ENCODE results near the gene AIPL1.
"Not testable (repeated sequence)": the region's sequence is repeated elsewhere in the genome, so short reads cannot be mapped to it uniquely, and the experiment has no call there.

Gene AIPL1, protein sequence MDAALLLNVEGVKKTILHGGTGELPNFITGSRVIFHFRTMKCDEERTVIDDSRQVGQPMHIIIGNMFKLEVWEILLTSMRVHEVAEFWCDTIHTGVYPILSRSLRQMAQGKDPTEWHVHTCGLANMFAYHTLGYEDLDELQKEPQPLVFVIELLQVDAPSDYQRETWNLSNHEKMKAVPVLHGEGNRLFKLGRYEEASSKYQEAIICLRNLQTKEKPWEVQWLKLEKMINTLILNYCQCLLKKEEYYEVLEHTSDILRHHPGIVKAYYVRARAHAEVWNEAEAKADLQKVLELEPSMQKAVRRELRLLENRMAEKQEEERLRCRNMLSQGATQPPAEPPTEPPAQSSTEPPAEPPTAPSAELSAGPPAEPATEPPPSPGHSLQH

DNA sequence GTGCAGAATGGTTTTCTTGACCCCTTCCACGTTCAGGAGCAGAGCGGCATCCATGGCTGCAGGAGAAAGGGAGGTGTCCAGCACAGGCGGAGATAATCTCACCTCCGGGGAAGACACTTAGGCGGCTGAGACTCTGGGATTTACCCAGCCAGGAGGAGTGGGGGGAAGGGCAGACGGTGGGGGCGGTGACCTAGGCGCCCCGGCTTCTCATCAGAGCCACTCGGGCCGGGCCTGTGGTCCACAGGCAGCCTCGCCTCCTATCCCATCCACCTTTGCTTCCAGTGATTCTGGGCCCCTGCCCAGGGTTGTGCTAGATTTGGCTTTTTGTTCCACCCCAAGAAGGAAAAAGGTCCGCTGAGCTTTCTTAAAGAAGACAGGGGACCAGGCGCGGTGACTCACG, at the start of gene AIPL1:
TSS of gene AIPL1 (minus strand) at position 71 of the 400 bp plus-strand sequence. CDS start at position 54, 17 bp downstream.
- in situ Hi-C loops (cut with HindIII; ENCODE audit: low sequenced_read_pairs) = no loop called here

DNA sequence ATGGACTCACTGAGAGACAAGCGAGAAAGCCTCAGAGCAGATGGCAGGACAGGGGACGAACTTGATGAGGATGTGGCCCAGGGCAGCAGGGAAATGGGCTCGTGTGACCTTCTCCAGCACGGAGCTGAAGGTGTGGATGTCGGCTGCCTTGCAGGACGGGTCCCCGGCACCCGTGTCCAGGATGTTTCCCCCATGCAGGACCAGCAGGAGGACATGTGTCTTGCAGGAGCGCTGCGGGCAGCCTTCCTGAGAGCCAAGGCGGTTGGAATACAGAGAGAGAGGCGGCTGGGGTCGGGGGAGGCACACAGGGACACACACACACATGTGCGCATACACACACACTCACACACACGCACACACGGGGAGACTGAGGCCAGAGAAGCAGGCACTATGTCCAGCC, 48.6 kb upstream of the AIPL1 start:
- in situ Hi-C loops (cut with HindIII; ENCODE audit: low sequenced_read_pairs) = no loop called here

DNA sequence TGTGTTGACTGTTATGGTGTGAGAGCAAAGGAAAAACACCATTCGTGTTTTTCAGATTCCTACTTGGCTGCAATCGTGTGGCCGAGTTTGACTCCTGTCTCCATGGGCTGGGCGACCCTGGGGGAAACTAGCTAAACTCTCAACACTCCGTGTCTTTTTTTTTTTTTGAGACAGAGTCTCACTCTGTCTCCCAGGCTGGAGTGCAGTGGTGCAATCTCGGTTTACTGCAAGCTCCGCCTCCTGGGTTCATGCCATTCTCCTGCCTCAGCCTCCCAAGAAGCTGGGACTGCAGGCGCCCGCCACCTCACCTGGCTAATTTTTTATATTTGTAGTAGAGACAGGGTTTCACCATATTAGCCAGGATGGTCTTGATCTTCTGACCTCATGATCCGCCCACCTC, 47.9 kb upstream of the AIPL1 start:
- in situ Hi-C loops (cut with HindIII; ENCODE audit: low sequenced_read_pairs) = not testable (repeated sequence)

DNA sequence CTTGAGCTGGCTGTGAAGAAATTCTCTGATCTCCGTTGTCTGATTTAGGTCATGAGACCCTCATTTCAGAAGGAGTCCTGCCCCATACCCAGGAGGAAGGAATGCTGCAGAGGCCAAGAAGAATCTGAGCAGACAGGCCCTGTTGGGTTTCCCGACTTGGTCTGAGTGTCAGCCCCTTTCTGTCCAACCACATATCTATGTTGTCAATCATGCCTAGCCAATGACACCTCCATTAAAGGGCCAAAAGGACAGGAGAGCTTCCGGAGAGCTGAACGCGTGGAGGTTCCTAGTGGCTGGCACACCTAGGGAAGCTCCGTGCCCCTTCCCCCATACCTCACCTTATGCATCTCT, 47.2 kb upstream of the AIPL1 start:
- in situ Hi-C loops (cut with HindIII; ENCODE audit: low sequenced_read_pairs) = no loop called here

DNA sequence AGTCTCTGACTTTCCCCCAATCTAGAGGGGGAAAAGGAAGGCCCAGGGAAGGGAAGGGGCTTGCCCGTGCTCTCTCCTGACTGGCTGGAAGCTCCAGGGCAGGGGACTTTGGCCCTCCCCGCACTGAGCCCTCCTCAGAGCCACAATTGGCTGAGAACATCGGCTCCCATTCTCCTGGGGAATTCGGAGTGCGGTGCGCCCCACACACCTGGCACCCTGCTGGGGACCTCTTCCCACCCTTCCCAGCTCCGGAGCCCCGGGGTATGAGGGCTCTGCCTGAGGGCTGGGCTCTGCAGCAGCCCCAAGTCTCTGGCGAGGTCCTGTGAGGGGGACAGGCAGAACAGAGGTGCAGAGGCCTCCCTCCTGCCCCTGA, 45.4 kb upstream of the AIPL1 start:
- in situ Hi-C loops (cut with HindIII; ENCODE audit: low sequenced_read_pairs) = no loop called here

DNA sequence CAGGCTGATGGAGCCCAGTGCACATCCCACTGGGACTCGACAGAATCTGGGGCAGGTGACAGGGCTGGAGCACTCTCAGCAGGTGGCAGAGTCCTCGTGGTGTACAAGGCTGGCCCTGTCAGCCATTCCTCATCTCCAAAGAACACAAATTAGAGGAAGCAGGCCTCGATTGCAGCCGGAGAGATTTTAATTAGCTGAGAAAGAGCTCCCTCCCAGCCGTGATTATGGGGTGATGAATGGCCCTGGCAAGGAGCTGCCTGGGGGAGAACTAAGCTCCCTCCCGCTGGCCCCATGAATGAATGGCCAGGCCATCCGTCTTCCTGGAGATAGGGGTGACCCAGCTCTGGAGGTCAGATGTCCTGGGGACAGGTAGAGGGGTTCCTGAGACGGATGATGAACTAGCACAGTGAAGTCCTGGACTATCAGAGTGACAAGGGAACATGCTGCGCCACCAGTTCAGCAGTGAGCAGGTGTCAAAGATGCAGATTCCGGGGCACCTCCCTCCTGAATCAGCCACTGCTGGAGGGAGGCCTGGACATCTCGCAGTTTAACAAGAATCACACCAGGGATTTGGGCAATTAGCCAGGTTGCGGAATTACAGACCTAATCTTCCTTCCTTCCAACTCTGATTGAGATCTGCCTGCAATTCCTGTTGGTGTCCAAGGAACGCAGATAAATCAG, 44.8 kb upstream of the AIPL1 start:
- in situ Hi-C loops (cut with HindIII; ENCODE audit: low sequenced_read_pairs) = no loop called here

DNA sequence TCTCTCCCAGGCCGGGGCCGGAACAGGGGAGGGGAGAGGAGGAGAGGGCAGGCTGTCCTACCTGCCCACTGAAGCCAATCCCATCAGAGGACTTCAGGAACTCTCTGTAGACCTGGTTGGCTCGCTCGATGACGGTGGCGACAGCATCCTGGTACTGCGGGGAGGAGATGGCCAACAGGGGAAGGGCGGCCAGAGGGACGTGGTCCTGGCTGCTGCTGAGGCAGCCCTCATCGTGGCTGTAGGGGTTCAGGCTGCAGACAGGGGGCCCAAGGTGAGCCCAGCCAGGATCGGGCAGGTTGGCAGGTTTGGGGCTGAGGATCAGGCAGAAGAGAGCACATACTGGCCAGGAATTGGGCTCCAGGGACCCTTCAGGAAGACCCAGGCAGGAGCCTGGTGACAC, 43.6 kb upstream of the AIPL1 start:
- in situ Hi-C loops (cut with HindIII; ENCODE audit: low sequenced_read_pairs) = no loop called here

DNA sequence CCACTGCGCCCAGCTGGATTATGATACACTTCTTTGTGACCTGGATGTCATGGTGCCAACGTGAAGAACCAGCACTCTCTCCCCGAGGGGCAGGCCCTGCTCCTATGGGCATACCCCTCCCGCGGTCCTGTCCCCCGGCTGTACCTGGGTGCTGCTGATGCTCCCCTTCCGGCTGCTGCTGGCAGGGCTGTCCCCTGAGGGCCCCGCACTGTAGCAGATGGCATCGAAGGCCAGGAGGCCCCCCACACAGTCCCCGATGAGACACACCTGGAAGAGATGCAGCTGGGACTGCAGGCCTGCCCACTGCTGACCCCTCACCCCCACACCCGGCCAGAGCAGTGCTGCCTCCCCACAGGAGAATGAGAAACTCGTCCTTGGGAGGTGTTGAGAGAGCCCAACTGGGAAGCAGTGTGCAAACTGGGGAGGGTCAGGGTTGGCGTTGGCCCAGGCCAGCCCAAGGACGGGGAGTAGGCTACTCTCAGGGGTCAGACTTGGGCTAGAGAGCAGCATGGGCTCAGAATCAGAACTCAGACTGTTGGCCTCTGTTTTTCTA, 43.0 kb upstream of the AIPL1 start:
- in situ Hi-C loops (cut with HindIII; ENCODE audit: low sequenced_read_pairs) = no loop called here

DNA sequence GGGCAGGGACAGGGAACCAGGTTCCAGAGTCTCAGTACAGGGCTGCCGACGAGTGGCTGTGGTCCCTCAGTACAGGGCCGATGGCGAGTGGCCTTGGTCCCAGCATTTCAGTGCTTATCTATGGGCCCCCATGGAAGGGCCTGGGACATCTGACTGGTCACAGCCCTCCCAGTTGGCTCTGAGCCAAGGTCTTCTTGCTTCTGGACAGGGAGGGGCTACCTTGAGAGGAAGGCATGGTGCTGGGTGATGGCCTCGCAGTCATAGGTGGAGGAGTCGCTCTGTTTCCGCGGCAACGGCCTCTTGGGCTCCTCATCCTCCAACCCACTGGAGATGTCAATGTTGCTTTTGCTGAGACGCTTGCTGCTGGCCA, 41.9 kb upstream of the AIPL1 start:
- in situ Hi-C loops (cut with HindIII; ENCODE audit: low sequenced_read_pairs) = no loop called here

DNA sequence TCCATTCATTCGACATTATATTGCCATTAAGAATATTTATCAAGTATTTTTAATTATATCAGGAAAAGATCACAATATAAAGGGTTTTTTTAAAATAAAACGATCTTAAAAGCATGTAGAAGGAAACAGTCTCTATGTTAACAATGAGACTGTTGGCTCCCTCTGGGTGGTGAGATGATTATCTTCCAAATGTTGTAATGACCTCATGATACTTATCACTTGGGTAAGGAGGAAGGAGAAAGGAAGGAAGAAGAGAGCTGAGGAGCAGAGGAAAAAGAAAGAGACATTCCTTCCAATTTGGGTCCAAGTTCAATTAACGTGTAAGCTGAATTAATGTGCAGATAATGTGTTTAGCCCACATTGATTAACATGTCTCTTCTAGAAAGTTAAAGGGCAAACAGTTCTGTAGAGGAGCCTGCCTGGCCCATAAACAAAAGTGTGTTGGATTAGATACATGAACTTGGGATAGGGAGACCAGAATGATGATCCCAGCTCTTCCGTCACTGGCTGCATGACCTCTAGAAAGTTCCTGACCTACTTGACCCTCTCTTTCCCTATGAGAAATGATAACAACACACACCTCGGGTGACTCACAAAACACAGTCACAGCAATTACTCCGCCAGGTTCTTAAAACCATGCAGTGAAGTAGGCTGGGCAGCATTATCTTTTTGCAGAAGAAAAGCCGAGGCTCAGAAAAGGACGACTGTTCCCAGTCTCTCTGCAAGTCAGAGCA, 41.3 kb upstream of the AIPL1 start:
- in situ Hi-C loops (cut with HindIII; ENCODE audit: low sequenced_read_pairs) = no loop called here

DNA sequence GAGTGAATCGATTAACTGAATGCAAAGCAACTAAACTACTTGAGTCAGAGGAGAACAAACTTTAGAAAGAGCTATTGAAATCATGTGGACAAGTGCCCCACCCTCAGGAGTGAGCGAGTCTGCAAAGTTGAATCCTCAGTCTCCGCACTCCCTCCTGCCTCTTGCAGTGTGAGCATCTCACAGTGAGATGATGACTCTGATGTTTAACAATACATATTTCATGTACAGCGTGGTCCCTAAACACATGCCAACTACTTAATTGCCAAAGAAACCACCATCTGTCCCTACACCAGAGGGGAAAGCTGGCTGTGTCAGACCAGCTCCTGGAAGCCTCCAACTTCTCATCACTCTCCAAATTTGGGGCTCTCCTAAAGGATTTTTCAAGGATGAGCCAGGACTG, 40.5 kb upstream of the AIPL1 start:
- in situ Hi-C loops (cut with HindIII; ENCODE audit: low sequenced_read_pairs) = no loop called here

DNA sequence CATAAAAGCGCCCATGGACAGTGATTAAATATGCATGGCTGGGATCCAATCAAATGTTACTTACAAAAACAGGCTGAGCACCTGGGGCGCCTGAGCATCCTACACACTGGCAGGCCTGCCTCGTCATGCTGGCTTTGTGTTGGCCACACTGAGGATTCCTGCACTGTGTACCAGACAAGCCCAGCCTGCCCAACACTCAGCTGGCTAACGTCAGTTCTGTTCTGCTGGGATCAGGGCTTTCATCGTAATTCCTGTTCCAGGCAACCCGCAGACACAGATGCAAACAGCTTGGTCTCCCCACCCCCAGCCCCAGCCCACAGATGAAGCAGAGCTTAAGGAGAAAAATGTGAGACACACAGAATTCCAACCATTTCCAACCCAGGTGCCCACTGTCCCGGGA, 40.0 kb upstream of the AIPL1 start:
- in situ Hi-C loops (cut with HindIII; ENCODE audit: low sequenced_read_pairs) = no loop called here

DNA sequence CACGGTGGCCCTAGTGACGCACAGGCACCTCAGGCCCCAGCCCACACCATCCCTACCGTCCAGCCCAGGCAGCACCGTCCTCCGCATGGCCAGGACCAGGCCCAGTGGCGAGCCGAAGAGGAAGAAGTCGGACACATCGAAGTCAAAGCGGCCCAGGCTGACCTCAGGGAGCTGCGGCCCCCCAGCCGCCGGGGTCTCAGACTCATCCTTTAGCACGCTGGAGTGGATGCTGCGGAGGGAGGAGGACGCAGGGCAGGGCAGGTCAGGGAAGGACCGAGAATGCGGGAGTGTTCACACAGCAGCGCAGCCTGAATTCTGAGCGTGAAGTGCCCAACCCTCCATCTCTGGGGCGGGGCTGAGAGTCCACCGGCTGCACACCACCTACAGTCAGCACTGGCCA, 39.5 kb upstream of the AIPL1 start:
- in situ Hi-C loops (cut with HindIII; ENCODE audit: low sequenced_read_pairs) = no loop called here

DNA sequence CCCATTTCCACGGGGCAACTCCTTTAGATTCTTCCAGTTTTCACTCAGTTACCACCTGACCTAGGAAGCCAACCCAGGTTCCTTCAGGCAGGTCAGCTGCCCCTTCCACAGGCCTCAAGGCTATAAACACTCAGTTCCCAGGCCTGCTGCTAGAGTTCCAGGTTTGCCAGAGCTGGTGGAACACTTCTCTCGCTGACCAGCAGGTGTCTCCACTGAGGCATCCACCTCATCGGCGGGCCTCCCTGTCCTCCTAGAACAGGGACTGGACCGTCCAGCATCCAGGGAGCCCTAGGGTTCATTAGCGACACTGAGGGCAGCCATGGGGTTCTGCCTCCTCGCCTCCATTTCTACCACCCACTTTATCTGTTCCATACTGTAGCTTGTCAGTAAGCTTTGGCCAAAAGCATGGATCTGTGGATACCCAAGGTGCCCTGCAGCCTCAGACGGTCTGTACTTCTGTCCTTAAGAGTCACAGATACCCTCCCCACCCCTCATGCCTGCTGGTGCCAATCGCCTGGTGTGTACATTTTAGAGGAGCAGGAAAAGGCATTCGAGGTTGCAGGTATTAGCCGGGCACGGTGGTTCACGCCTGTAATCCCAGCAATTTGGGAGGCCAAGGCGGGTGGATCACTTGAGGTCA, 38.3 kb upstream of the AIPL1 start:
- in situ Hi-C loops (cut with HindIII; ENCODE audit: low sequenced_read_pairs) = no loop called here

DNA sequence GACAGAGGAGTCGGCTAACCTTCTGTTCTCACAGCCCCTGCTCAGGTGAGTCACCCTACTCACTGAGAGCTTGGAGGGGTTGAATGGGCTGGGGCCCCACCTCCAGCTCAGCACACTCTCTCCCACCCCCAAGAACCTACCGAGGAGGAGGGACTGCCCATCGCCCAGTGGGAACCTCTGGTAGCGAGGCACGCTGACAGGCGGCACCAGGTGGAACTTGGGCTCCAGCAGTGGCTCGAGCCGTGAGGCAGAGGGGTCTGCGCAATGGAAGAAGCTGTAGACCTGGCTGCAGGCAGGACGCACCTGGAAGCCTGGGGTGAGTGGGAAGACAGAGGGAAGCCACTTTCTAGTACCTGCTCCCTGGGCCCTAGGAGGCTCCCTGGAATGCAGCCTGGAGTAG, 37.6 kb upstream of the AIPL1 start:
- in situ Hi-C loops (cut with HindIII; ENCODE audit: low sequenced_read_pairs) = no loop called here

DNA sequence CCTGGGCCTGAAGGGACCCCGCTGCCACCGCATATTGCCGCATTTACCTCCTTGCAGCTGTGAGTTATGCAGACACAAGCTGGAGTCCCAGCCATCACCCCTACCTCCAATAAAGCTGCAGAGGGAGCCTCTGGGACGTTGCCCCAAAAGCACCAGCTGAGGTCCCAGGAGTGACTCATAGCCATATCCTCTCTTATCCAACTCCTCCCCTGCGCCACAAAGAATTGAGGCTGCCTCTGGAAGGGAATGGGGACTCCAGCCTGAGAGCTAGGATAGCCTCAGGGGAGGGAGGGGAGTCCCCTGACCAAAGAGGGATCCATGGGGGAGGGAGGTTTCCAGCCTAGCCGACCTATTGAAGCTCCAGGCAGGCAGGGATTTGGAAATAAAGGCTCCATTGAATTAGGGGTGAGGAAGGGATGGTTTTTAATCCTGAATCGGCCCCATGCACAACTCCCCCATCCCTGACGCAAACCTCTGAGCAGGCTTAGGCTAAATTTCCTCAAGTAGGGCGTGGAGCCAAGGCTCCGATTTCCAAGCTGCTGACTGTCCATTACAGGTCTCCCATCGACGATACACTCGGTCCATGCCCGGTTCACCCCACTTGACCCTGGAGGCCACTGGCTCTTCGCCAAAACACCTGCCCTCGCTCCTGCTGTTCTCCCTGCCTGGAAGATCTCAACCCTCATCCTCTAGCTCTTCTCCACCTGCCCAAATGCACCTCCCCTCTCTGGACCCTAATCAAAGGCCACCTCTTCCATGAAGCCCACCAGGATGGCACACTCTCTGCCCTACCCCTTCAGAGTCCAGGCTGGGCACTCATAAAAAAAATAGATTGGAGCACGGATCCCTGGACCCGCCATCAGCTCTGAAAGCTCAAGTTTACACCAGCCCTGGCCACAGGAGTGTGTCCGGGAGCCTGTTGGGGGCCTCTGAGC, 36.9 kb upstream of the AIPL1 start:
- in situ Hi-C loops (cut with HindIII; ENCODE audit: low sequenced_read_pairs) = no loop called here

DNA sequence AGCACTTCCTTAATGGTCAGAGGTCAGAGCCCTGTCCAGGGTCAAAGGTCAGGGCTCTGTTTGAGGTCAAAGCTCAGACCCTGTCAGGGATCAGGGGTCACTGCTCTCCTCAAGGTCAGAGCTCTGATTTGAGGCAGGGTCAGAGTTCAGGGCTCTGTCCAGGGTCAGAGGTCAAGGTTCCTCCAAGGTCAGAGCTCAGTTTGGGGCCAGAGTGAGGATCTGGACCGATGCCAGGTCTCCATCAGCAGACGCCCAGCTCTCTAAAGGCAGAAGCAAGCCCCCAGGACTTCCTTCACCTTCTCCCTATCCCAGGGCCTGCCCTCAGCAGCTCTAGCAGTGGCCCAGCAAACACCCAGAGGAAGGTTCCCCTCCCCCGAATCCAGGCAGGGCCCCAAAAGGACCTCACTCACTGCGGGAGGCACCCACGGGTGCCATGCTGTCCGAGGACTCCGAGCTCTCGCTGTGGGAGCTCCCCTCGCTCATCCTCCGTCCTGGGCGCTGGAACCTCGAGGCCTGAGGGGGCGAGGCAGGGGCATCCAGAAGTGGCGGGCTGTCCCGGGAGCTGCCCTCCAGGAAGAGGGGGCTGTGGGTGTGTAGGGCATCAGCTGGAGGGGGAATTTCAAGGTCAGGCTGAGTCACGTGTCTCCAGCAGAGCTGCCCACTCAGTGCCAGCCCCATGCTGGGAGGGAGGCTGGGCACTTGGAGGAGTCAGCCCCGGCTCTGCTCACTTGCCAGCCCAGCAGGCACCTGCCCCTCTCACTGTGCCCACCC, 36.0 kb upstream of the AIPL1 start:
- in situ Hi-C loops (cut with HindIII; ENCODE audit: low sequenced_read_pairs) = no loop called here

DNA sequence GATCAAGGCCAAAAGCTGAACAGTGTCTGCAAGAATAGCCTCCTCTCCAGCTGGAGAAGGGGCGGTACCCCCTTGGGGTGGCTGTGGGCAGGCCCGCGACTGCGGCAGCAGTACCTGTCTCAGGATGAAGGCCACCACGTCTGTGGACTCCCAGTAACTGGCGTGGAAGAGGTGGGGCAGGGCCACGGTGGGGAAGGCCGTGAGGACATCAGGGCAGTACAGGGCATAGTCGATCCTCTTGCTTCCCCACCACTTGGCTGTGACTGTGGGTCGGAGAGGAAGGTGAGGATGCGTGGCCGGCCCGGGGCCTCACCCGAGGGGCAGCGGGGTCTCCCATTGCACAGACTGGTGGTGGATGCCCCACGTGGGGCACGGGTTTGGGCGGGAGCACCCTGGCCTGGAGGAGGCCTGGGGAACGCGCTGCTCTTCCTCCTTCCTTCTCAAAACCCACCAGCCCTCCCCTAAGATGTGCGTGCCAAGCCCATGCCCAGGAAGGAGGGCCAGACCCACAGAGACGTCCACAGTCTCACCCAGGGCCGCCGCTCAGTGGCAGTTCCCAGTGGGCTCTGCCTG, 35.3 kb upstream of the AIPL1 start:
- in situ Hi-C loops (cut with HindIII; ENCODE audit: low sequenced_read_pairs) = no loop called here

All from endothelial cell of hepatic sinusoid (primary cell).